ENCODE data around the gene LRP3.

LRP3 gene

DNA sequence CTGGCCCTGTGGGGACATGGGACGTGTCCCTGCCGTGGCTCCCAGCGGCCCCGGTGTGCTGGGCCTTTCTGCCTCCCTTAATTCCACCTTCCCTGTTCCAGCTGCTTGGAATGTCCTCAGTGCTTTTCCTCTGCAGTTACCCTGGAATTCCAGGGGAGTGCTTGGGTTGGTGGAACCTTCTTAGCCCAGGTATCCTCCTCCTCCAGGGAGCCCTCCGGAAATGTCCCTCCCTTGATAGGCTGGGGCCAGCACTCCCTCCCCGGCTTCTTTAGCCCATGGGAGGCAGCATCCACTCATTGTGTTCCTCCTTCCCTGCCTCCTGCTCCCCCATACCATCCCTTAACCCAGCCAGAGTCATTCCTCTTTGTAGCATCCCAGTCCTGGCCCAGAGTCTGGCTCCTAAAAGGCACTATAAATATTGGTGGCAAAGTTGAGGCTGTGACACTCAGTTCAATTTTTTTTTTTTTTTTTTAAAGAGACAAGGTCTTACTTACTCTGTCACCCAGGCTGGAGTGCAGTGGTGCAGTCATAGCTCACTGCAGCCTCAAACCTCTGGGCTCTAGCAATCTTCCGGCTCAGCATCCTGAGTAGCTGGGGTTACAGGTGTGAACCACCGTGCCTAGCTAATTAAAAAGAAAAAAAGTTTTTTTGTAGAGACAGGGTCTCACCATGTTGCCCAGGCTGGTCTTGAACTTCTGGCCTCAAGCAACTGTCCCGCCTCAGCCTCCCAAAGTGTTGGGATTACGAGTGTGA is 45.3 kb downstream of the LRP3 start:
- H3K9me3 ChIP-seq (ENCODE audit: control insufficient read depth, low read length), result no peaks in the 10 kb centered on the region
- H3K4me1 ChIP-seq (ENCODE audit: control insufficient read depth, insufficient read depth, low read length, poor library complexity, severe bottlenecking), result no peaks in the 10 kb centered on the region
- 51 to 91% methylated on average over 4 to 10 of the region's 10 CpGs for WGBS, 2 experiments (ENCODE audit: insufficient coverage in 2 of 2)
- H3K27ac ChIP-seq (ENCODE audit: low read depth, low read length, severe bottlenecking), result no peak overlapping the region
- H3K4me3 ChIP-seq (ENCODE audit: extremely low read depth, insufficient read depth, low read length, poor library complexity, severe bottlenecking), result no peak overlapping the region
- no peaks in the 10 kb centered on the region for H3K36me3 ChIP-seq (ENCODE audit: control insufficient read depth, insufficient read depth, low read length)

DNA sequence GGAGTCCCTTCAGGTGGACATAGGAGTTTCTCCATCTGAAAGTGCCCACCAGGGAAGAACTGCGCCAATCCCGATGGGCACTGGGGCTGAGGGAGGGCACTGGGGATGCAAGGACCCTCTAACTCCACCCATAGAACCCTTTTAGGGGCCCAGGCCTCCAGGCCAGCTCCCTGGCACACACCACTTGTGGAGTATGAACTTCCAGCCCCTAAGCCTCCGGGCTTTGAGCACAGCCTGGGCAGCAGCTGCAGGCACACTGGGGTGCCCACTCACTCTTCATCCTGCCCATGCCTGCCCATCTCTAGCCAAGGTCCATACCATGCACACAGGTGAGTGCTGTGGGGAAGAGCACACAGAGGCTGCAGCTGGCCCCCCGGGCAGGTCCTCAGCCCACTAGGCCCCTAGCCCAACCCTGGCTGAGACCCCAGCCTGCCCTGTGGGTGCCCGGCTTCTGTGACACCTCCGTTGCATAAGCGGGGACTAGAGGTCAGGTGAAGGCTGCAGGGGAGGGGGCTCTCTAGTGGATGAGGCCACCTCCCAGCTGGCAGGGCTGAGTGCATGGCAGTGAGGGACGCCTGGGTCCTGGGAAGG is 46.1 kb downstream of the LRP3 start:
- H3K9me3 ChIP-seq (ENCODE audit: control insufficient read depth, low read length), result no peaks in the 10 kb centered on the region
- H3K36me3 ChIP-seq (ENCODE audit: control insufficient read depth, insufficient read depth, low read length), result no peaks in the 10 kb centered on the region
- no peak overlapping the region for H3K27ac ChIP-seq (ENCODE audit: low read depth, low read length, severe bottlenecking)
- H3K4me3 ChIP-seq (ENCODE audit: extremely low read depth, insufficient read depth, low read length, poor library complexity, severe bottlenecking), result no peak overlapping the region
- H3K4me1 ChIP-seq (ENCODE audit: control insufficient read depth, insufficient read depth, low read length, poor library complexity, severe bottlenecking), result no peaks in the 10 kb centered on the region
- 85 to 93% methylated on average over 6 to 7 of the region's 8 CpGs for WGBS, 2 experiments (ENCODE audit: insufficient coverage in 2 of 2)

DNA sequence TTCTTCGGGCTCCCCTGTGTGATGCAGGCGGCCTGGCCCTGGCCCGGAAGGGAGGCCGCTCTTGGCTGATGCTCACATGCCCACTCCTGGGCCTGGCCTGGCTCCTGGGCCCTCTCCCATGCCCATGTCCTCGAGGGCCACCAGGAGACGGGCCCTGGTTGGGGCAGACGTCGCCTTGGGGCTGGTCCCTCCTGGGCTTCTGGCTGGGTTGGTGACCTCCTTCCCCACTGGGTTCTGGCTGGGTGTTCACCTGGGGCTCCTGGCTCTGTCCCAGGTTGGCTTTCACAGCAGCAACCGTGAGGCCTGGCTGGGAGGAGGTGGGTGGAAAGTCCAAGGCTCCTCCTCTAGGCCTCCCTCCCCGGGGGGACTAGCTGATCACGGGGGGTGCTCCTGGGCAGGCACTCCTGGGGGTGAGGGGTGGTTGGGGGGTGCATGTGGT is 47.0 kb downstream of the LRP3 start:
- H3K9me3 ChIP-seq (ENCODE audit: control insufficient read depth, low read length), result no peaks in the 10 kb centered on the region
- H3K36me3 ChIP-seq (ENCODE audit: control insufficient read depth, insufficient read depth, low read length), result no peaks in the 10 kb centered on the region
- H3K4me1 ChIP-seq (ENCODE audit: control insufficient read depth, insufficient read depth, low read length, poor library complexity, severe bottlenecking), result no peaks in the 10 kb centered on the region
- no peak overlapping the region for H3K4me3 ChIP-seq (ENCODE audit: extremely low read depth, insufficient read depth, low read length, poor library complexity, severe bottlenecking)
- H3K27ac ChIP-seq (ENCODE audit: low read depth, low read length, severe bottlenecking), result no peak overlapping the region
- WGBS, 2 experiments (ENCODE audit: insufficient coverage in 2 of 2), result 83 to 87% methylated on average over 7 to 8 of the region's 11 CpGs

DNA sequence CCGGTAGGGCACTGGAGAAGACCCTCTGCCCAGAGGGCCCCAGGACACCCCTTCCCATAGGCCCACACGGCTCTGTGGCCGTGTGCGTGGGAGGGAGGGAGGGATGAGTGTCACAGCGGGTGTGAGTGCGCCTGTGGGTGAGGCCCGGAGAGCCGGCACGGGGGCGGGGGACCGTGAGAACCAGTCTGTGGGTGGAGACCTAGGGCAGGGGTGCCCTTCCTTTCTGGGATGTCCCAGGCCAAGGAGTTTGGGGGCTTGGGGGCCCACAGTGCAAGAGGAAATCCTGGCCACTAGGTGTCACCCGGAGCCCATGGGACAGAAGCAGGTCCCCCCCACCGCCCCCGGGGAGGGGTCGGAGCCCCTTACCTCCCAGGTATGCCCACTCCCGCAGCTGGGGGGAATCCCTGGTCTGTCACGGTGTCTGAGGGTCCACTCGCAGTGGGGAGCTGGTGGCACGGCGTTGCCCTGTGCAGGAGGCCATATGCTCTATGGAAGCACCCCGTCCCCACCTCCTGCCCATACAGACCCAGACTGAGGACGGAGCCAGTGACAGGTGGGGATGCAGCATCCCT is 47.5 kb downstream of the LRP3 start:
- no peak overlapping the region for H3K4me3 ChIP-seq (ENCODE audit: extremely low read depth, insufficient read depth, low read length, poor library complexity, severe bottlenecking)
- H3K36me3 ChIP-seq (ENCODE audit: control insufficient read depth, insufficient read depth, low read length), result no peaks in the 10 kb centered on the region
- no peaks in the 10 kb centered on the region for H3K9me3 ChIP-seq (ENCODE audit: control insufficient read depth, low read length)
- no peak overlapping the region for H3K27ac ChIP-seq (ENCODE audit: low read depth, low read length, severe bottlenecking)
- no peaks in the 10 kb centered on the region for H3K4me1 ChIP-seq (ENCODE audit: control insufficient read depth, insufficient read depth, low read length, poor library complexity, severe bottlenecking)
- 44 to 48% methylated on average over 12 to 18 of the region's 22 CpGs for WGBS, 2 experiments (ENCODE audit: insufficient coverage in 2 of 2)

DNA sequence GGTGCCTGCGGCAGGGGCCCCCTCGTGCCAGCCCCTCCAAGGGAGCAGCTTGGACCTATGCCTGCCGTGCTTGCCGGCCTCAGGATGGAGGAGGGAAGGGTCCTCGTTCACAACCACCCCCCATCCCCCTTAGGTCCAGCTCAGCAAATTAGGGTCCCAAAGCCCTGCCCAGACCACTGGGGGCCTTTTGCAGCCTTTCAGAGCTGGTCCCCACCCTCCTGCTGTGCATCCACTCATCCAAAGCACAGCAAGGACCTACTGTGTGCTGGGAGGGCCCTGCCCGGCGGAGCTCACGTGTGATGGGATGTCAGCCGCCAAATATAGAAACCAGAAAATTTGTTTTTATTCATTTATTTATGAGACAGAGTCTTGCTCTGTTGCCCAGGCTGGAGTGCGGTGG is 48.0 kb downstream of the LRP3 start:
- no peaks in the 10 kb centered on the region for H3K36me3 ChIP-seq (ENCODE audit: control insufficient read depth, insufficient read depth, low read length)
- H3K27ac ChIP-seq (ENCODE audit: low read depth, low read length, severe bottlenecking), result no peak overlapping the region
- H3K9me3 ChIP-seq (ENCODE audit: control insufficient read depth, low read length), result no peaks in the 10 kb centered on the region
- WGBS, 2 experiments (ENCODE audit: insufficient coverage in 2 of 2), result 81 to 100% methylated on average over 1 to 5 of the region's 10 CpGs
- no peaks in the 10 kb centered on the region for H3K4me1 ChIP-seq (ENCODE audit: control insufficient read depth, insufficient read depth, low read length, poor library complexity, severe bottlenecking)
- no peak overlapping the region for H3K4me3 ChIP-seq (ENCODE audit: extremely low read depth, insufficient read depth, low read length, poor library complexity, severe bottlenecking)

DNA sequence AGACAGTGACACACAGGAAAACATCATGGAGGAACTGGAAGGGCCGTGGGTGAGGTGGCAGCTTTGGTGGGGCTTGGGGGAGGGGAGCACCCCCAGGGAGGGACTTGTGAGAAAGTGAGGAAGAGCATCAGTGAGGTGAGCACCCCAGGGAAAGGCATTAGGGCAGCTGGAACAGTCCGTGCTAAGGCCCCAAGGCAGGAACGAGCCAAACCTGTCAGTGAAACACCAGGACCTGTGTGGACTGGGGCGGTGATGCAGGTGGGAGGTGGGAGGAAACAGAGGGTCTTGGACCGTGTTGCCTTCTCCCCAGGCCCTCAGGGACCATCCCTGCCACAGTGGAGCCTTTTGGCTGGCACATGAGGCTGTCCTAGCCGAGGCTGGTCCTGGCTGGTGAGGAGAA is 48.8 kb downstream of the LRP3 start:
- H3K27ac ChIP-seq (ENCODE audit: low read depth, low read length, severe bottlenecking), result no peak overlapping the region
- H3K4me3 ChIP-seq (ENCODE audit: extremely low read depth, insufficient read depth, low read length, poor library complexity, severe bottlenecking), result no peak overlapping the region
- H3K36me3 ChIP-seq (ENCODE audit: control insufficient read depth, insufficient read depth, low read length), result no peaks in the 10 kb centered on the region
- 88 to 91% methylated on average over 3 to 6 of the region's 6 CpGs for WGBS, 2 experiments (ENCODE audit: insufficient coverage in 2 of 2)
- no peaks in the 10 kb centered on the region for H3K4me1 ChIP-seq (ENCODE audit: control insufficient read depth, insufficient read depth, low read length, poor library complexity, severe bottlenecking)
- H3K9me3 ChIP-seq (ENCODE audit: control insufficient read depth, low read length), result no peaks in the 10 kb centered on the region

DNA sequence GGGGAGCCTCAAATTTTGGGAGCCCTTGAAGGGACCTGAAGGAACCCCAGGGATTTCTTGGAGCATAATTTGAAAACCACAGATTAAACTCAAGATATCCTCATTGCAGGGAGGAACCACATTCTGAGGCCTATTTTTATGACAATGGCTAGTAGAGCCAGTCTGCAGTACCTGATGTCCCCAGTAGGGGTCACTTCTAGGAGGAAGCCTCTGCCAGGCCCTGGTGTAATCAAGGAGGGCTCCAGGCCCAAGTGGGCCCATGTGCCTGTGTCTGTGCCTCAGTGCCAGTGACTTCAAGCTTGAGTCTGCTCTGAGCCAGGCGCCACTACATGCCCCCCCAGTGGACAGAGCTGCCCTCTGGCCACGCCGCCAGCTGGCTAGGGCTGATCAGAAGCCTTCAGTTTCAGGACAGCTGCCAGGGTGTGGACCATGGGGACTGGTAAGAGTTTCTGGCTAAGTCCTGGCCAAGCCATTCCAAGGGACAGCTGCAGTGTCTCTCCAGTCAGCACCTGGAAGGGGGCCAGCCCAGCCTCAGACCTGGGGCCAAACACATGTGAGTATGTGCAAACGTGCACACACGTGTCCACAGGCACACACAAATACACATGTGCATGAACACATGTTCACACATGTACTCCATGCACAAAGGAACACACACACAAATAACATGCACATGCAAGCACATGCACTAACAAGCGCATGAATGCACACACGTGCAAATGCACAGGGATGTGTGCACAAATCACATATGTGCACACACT is 52.0 kb downstream of the LRP3 start:
- 80 to 86% methylated on average over 5 to 6 of the region's 7 CpGs for WGBS, 2 experiments (ENCODE audit: insufficient coverage in 2 of 2)
- Histone ChIP-seq H3K27ac (ENCODE audit: low read depth, low read length, severe bottlenecking) (no peak overlapping the region), H3K4me1 (ENCODE audit: control insufficient read depth, insufficient read depth, low read length, poor library complexity, severe bottlenecking) (peaks cover 2% of the 10 kb centered on the region), H3K4me3 (ENCODE audit: extremely low read depth, insufficient read depth, low read length, poor library complexity, severe bottlenecking) (no peak overlapping the region), H3K9me3 (ENCODE audit: control insufficient read depth, low read length) (no peaks in the 10 kb centered on the region), H3K36me3 (ENCODE audit: control insufficient read depth, insufficient read depth, low read length) (no peaks in the 10 kb centered on the region)

DNA sequence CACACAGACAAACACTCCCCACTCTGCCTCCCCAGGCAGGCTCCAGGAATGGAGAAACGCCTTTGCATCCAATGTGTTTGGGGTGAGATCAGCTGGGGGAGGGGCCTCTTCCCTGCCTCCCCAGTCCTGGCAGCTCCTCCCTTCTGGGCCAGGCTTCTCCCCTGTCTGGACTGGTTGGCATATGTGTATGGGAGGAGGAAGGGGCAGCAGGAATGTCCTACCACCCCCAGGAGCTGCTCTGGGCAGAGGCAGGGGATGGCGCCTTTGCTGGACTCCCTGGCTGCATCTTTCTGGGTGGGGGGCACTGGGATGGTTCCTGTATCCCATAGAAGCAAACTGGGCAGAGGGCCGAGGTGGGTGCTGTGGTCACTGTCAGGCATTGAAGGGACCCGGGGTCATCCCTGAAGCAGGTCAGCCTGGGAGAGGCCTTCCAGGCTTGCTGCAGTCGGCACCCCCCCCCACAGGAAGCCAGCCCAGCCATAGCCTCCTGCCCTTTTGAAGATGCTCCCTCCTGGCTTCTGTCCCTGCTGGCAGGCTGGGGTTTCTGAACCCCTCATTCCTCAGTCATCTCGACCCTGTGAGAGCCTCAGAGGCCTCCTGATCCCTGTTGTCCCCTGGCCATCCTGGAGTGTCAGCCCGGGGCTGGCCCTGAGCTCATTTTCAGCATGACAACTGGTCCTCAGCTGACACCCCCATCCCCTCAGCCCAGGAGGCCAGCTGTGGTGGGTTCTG is 52.7 kb downstream of the LRP3 start:
- Histone ChIP-seq H3K36me3 (ENCODE audit: control insufficient read depth, insufficient read depth, low read length) (no peaks in the 10 kb centered on the region), H3K27ac (ENCODE audit: low read depth, low read length, severe bottlenecking) (no peak overlapping the region), H3K9me3 (ENCODE audit: control insufficient read depth, low read length) (no peaks in the 10 kb centered on the region), H3K4me1 (ENCODE audit: control insufficient read depth, insufficient read depth, low read length, poor library complexity, severe bottlenecking) (peaks cover 2% of the 10 kb centered on the region), H3K4me3 (ENCODE audit: extremely low read depth, insufficient read depth, low read length, poor library complexity, severe bottlenecking) (no peak overlapping the region)
- 78 to 86% methylated on average over 4 to 6 of the region's 7 CpGs for WGBS, 2 experiments (ENCODE audit: insufficient coverage in 2 of 2)

DNA sequence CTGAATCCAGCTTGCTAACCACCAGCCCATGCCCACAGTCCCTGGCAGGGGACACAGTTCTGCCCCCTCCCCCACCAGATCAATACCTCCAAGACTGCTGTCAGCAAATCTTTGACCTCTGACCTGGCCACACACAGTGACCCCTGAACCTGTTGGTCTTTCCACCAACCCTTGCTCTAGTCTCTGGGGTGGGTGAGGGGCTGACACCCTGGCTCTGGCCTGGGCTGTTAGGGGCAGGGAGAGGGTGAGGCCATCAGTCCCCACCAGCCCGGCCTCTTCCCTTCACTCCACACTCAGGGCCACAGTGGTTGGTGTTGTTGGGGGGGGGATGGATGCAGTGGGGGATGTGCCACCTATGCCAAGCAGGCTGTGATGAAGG is 53.3 kb downstream of the LRP3 start:
- WGBS, 2 experiments (ENCODE audit: insufficient coverage in 2 of 2), result no CpG with 5 or more reads among the region's 1 CpG

DNA sequence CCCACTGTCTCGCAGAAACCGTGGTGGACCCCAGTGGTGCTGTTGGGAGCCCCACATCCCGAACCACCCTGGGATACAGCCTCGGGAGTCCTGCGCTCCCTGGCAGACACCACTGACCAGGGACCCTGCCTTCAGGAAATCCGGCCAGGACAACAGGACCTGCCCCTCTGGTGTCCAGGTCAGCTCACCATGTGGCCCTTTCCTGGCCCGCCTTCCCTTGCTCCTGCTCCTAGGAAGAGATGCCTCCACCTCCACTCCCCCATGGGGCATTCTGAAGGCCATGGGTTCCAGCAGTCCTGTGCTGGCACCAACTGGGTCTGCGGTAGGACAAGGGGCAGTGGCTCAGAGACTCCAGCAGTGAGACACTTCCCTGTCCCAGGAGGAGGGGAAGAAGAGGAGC is 54.0 kb downstream of the LRP3 start:
- Histone ChIP-seq H3K4me1 (ENCODE audit: control insufficient read depth, insufficient read depth, low read length, poor library complexity, severe bottlenecking) (peaks cover 2% of the 10 kb centered on the region), H3K36me3 (ENCODE audit: control insufficient read depth, insufficient read depth, low read length) (no peaks in the 10 kb centered on the region), H3K9me3 (ENCODE audit: control insufficient read depth, low read length) (no peaks in the 10 kb centered on the region), H3K4me3 (ENCODE audit: extremely low read depth, insufficient read depth, low read length, poor library complexity, severe bottlenecking) (no peak overlapping the region), H3K27ac (ENCODE audit: low read depth, low read length, severe bottlenecking) (no peak overlapping the region)
- WGBS, 2 experiments (ENCODE audit: insufficient coverage in 2 of 2), result 82 to 90% methylated on average over 7 to 8 of the region's 8 CpGs

More for the DNA sequence above, 53.3 kb downstream of the LRP3 start:
- H3K9me3 ChIP-seq (ENCODE audit: control insufficient read depth, low read length), result no peaks in the 10 kb centered on the region
- no peaks in the 10 kb centered on the region for H3K36me3 ChIP-seq (ENCODE audit: control insufficient read depth, insufficient read depth, low read length)
- H3K4me1 ChIP-seq (ENCODE audit: control insufficient read depth, insufficient read depth, low read length, poor library complexity, severe bottlenecking), result peaks cover 2% of the 10 kb centered on the region
- H3K27ac ChIP-seq (ENCODE audit: low read depth, low read length, severe bottlenecking), result no peak overlapping the region
- H3K4me3 ChIP-seq (ENCODE audit: extremely low read depth, insufficient read depth, low read length, poor library complexity, severe bottlenecking), result no peak overlapping the region

Data from mesodermal cell (in vitro differentiated cells).